ENCODE data around the gene INHA. TPM values are rescaled to one million over a fixed set of nuclear protein-coding genes. Genes with fewer than 3 reads are reported as not detected.

The INHA gene
- total RNA-seq, 2 experiments from 2014 or later, result not detected

DNA sequence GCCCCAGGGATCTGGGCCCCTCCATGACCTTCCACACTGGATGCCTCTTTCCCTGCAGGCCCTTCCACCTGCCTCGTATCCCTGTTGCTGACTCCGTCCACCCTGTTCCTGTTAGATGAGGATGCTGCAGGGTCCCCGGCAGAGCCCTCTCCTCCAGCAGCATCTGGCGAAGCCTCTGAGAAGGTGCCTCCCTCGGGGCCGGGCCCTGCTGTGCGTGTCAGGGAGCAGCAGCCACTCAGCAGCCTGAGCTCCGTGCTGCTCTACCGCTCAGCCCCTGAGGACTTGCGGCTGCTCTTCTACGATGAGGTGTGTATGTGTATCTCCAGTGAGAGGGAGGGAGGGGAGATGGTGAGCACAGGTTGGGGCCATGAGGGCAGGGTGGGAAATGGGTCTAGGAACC lies 42.9 kb downstream of the INHA start:
- POLR2A ChIA-PET, result no interaction called here
- H3K4me3 Mint-ChIP-seq, result no peak overlapping the region
- intact Hi-C loops (cut with micrococcal nuclease), result no loop called here
- ATAC-seq (no peak), DNase-seq (no peak)
- H3K27me3 Mint-ChIP-seq, result no peaks in the 10 kb centered on the region
- CTCF ChIA-PET, result interaction anchor here (2.5 kb wide), 1 partner anchor 28 kb away, joined by 6 read pairs; no protein-coding TSS in a partner anchor
- H3K27ac Mint-ChIP-seq, result no peak overlapping the region
- H3K9me3 Mint-ChIP-seq, result no peaks in the 10 kb centered on the region
- peaks cover 14% of the 10 kb centered on the region for H3K36me3 Mint-ChIP-seq (ENCODE audit: low read depth)
- peaks cover 15% of the 10 kb centered on the region for H3K4me1 Mint-ChIP-seq (ENCODE audit: low read depth)
- TF ChIP-seq, protein P1, sequence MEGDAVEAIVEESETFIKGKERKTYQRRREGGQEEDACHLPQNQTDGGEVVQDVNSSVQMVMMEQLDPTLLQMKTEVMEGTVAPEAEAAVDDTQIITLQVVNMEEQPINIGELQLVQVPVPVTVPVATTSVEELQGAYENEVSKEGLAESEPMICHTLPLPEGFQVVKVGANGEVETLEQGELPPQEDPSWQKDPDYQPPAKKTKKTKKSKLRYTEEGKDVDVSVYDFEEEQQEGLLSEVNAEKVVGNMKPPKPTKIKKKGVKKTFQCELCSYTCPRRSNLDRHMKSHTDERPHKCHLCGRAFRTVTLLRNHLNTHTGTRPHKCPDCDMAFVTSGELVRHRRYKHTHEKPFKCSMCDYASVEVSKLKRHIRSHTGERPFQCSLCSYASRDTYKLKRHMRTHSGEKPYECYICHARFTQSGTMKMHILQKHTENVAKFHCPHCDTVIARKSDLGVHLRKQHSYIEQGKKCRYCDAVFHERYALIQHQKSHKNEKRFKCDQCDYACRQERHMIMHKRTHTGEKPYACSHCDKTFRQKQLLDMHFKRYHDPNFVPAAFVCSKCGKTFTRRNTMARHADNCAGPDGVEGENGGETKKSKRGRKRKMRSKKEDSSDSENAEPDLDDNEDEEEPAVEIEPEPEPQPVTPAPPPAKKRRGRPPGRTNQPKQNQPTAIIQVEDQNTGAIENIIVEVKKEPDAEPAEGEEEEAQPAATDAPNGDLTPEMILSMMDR (IDR thresholded peaks at IDR 0.05), result no peak

DNA sequence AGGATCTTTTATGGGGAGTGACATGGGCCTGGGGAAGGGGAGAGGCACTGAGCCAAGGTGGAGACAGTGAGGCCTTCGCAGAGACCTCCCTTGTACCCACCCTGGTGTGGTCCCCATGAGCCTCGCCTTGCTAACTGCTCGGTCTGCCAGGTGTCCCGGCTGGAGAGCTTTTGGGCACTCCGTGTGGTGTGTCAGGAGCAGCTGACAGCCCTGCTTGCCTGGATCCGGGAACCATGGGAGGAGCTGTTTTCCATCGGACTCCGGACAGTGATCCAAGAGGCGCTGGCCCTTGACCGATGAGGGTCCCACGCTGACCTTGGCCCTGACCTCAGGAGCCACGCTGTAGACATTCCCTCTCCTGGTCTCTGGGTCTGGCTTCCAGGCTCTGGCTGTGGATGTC lies 43.8 kb downstream of the INHA start:
- Mint-ChIP-seq H3K4me1 (ENCODE audit: low read depth) (peaks cover 15% of the 10 kb centered on the region), H3K9me3 (no peaks in the 10 kb centered on the region), H3K27ac (no peak overlapping the region), H3K36me3 (ENCODE audit: low read depth) (peaks cover 13% of the 10 kb centered on the region), H3K4me3 (no peak overlapping the region), H3K27me3 (no peaks in the 10 kb centered on the region)
- no peak for DNase-seq
- TF ChIP-seq, protein P1 (IDR thresholded peaks at IDR 0.05), result no peak
- intact Hi-C loops (cut with micrococcal nuclease), result no loop called here
- ATAC-seq, result no peak
- ChIA-PET CTCF (interaction anchor here (2.5 kb wide), 1 partner anchor 27 kb away, joined by 6 read pairs; no protein-coding TSS in a partner anchor), POLR2A (no interaction called here)

DNA sequence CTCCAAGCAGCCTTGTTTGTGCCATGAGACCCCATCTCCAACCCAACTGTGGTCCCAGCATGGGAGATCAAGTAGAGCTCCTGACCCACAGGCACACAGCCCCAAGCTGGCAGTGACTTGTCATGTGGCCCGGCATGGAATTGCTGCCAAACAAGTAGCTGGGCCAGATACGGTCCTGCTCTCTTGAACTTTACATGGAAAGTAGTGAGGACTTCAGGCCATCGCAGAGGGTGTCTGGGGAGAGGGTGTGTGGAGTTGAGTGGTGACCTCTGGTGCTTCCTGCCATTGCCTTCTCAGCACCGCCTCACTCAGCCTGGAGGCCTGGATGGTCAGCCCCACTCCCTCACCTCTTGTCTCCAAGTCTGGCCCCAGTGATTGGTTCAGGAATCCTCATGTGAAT lies 44.4 kb downstream of the INHA start:
- POLR2A ChIA-PET, result interaction anchor here (0.6 to 0.8 kb wide), 2 partner anchors 13 to 789 kb away, joined by 3 read pairs; no protein-coding TSS in a partner anchor
- CTCF ChIA-PET, result interaction anchor here (1.2 kb wide), 1 partner anchor 87 kb away, joined by 3 read pairs; no protein-coding TSS in a partner anchor
- Mint-ChIP-seq H3K9me3 (no peaks in the 10 kb centered on the region), H3K27me3 (no peaks in the 10 kb centered on the region), H3K4me1 (ENCODE audit: low read depth) (peaks cover 12% of the 10 kb centered on the region), H3K36me3 (ENCODE audit: low read depth) (peaks cover 10% of the 10 kb centered on the region), H3K27ac (no peak overlapping the region), H3K4me3 (no peak overlapping the region)
- intact Hi-C loops (cut with micrococcal nuclease), result no loop called here
- DNase-seq (no peak), ATAC-seq (no peak)
- TF ChIP-seq, protein P1 (IDR thresholded peaks at IDR 0.05), result no peak

DNA sequence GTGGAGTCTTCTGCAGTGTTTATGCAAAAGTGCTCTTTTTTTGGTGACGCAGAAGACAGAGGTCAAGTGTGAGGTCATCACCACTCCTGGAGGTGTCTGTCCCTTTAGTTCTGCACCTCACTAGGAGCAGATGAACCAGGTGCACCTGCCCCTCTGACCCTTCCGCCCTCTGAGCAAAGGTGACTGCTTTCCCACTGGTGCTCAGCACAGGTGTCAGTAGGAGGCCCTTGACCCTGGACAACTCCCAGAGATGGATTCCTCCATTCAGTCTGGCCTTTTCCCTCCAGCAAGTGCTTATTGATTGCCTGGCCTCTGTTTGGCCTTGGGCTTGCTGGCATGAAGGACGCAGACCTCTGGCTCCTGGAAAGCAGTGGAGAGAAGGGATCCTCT lies 46.6 kb downstream of the INHA start:
- no peaks in the 10 kb centered on the region for H3K9me3 Mint-ChIP-seq
- no peak overlapping the region for H3K27ac Mint-ChIP-seq
- H3K4me1 Mint-ChIP-seq (ENCODE audit: low read depth), result no peaks in the 10 kb centered on the region
- CTCF ChIA-PET, result interaction anchor here (1.5 kb wide), 1 partner anchor 59 kb away, joined by 6 read pairs; no protein-coding TSS in a partner anchor
- no peak for DNase-seq
- peaks cover 5% of the 10 kb centered on the region for H3K36me3 Mint-ChIP-seq (ENCODE audit: low read depth)
- ATAC-seq, result no peak
- intact Hi-C loops (cut with micrococcal nuclease), result no loop called here
- no peak overlapping the region for H3K4me3 Mint-ChIP-seq
- POLR2A ChIA-PET, result no interaction called here
- TF ChIP-seq, protein P1 (IDR thresholded peaks at IDR 0.05), result no peak
- peaks cover 1% of the 10 kb centered on the region for H3K27me3 Mint-ChIP-seq

DNA sequence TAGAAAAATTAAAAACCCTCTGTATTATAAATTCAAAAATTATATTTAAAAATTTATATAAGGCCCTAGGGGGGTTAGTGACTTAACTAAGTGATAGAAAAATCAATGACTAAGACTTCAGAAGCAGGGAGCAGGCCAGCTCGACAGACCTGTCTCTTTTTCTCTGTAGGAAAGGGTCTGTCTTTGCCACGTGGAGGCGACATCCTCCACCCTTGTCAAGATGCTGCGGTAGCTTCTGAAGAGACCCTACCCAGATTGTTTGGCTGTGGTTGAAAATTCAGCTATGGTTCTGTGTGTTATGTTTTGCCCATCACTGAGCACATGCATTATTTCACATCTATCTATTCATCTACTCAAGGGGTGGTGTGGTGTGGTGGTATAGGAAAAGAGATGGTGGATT lies 47.1 kb downstream of the INHA start:
- Mint-ChIP-seq H3K4me3 (no peak overlapping the region), H3K4me1 (ENCODE audit: low read depth) (no peaks in the 10 kb centered on the region), H3K27ac (no peak overlapping the region), H3K36me3 (ENCODE audit: low read depth) (peaks cover 5% of the 10 kb centered on the region), H3K27me3 (peaks cover 1% of the 10 kb centered on the region), H3K9me3 (no peaks in the 10 kb centered on the region)
- no peak for DNase-seq
- ChIA-PET CTCF (interaction anchor here (1.5 to 1.7 kb wide), 2 partner anchors 59 to 78 kb away, joined by 5 to 6 read pairs; no protein-coding TSS in a partner anchor), POLR2A (no interaction called here)
- intact Hi-C loops (cut with micrococcal nuclease), result no loop called here
- ATAC-seq, result no peak
- TF ChIP-seq, protein P1 (IDR thresholded peaks at IDR 0.05), result no peak
